ENCODE results near the gene KIF1B. TPM values are rescaled to one million over a fixed set of nuclear protein-coding genes. Genes with fewer than 3 reads are reported as not detected.

Gene KIF1B
- total and polyA plus RNA-seq, 4 experiments from 2014 or later = 1.3 to 18.1 (median 10.8) TPM

DNA sequence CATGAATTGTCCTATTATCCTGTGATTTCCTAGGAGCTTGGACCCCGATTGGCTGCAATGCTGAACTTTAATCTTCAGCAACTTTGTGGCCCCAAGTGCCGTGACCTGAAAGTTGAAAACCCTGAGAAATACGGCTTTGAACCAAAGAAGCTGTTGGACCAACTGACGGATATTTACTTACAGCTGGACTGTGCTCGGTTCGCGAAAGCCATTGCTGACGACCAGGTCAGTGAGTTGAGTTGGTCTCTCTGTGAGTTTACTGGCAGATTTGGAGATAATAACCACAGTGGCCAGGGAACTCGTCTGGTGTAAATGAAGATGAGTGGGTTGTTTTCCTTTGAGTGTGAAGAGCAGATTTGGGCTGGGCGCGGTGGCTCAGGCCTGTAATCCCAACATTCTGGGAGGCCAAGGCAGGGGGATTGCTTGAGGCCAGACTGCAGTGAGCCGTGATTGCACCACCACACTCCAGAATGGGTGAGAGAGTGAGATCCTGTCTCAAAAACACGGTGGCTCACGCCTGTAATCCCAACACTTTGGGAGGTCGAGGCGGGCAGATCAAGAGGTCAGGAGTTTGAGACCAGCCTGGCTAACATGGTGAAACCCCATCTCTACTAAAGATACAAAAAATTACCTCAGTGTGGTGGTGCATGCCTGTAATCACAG lies 39.1 kb upstream of the KIF1B start:
- no peak overlapping the region for H3K4me3 Mint-ChIP-seq
- no peak overlapping the region for H3K27ac Mint-ChIP-seq
- ChIA-PET CTCF (ENCODE audit: partially characterized antibody) (no interaction called here), POLR2A (ENCODE audit: partially characterized antibody) (no interaction called here)
- intact Hi-C loops (cut with micrococcal nuclease) = no loop called here
- Histone ChIP-seq H3K4me3 (ENCODE audit: low read length in 2 of 2) (no peak overlapping the region), H3K27ac (ENCODE audit: low read depth, low read length) (no peak overlapping the region), H3K27me3 (ENCODE audit: insufficient read depth, low read length) (no peaks in the 10 kb centered on the region), H3K9me3 (ENCODE audit: control insufficient read depth in 1 of 2, low read length in 2 of 2) (no peaks in the 10 kb centered on the region), H3K36me3 (ENCODE audit: insufficient read depth, low read length) (peaks cover 21% of the 10 kb centered on the region), H3K4me1 (ENCODE audit: insufficient read depth, low read length) (peaks cover 19% of the 10 kb centered on the region)
- peaks cover 0 to 7% (median 0%) of the 10 kb centered on the region in 8 donors for H3K9me3 Mint-ChIP-seq
- H3K27me3 Mint-ChIP-seq = no peaks in the 10 kb centered on the region
- DNase-seq = no peak
- H3K36me3 Mint-ChIP-seq = peaks cover 51 to 66% of the 10 kb centered on the region in 2 donors
- peaks cover 13 to 25% (median 15%) of the 10 kb centered on the region in 4 donors for H3K4me1 Mint-ChIP-seq

DNA sequence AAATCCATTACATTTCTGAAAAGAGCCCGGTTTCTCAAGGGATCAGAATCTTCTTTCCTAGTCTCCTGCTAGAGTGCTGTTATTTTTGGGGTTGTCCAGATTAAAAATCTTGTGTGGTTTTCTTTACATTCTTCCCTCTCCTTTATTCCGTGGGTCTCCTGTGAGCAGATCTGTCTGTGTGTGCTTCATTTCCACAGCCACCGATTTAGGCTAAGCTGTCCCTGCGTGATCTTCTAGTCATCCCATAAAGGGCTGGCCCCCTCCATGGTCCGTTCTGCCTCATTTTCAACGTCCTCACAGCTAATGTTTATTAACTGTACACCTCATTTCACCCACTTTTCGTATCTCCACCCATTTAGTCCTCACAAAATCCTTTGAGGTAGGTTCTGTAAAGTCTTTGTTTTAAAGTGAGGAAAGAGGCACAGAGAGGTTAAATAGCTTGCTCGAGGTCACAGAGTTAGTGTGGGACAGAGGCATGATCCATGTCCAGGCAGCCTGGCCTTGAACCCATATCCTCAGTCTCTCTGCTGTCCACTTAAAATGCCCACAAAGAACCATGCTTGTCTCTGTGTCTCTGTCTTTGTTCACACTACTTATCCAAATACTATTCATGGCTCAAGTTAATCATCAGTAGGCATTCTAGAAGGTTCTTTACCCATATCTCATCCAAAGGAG lies 38.2 kb upstream of the KIF1B start:
- H3K27me3 Mint-ChIP-seq = no peaks in the 10 kb centered on the region
- peak overlapping the region in 3 of 7 donors; percentile 12 to 55 (median 18) for H3K27ac Mint-ChIP-seq
- peaks cover 13 to 25% (median 15%) of the 10 kb centered on the region in 4 donors for H3K4me1 Mint-ChIP-seq
- ChIA-PET POLR2A (ENCODE audit: partially characterized antibody) (no interaction called here), CTCF (ENCODE audit: partially characterized antibody) (no interaction called here)
- H3K27ac ChIP-seq (ENCODE audit: low read depth, low read length) = no peak overlapping the region
- DNase-seq = no peak
- intact Hi-C loops (cut with micrococcal nuclease) = no loop called here
- no peaks in the 10 kb centered on the region for H3K27me3 ChIP-seq (ENCODE audit: insufficient read depth, low read length)
- peaks cover 55 to 67% of the 10 kb centered on the region in 2 donors for H3K36me3 Mint-ChIP-seq
- H3K36me3 ChIP-seq (ENCODE audit: insufficient read depth, low read length) = peaks cover 18% of the 10 kb centered on the region
- H3K9me3 ChIP-seq (ENCODE audit: control insufficient read depth in 1 of 2, low read length in 2 of 2) = no peaks in the 10 kb centered on the region
- H3K4me3 Mint-ChIP-seq = no peak overlapping the region
- no peak overlapping the region for H3K4me3 ChIP-seq (ENCODE audit: low read length in 2 of 2)
- H3K9me3 Mint-ChIP-seq = peaks cover 0 to 7% (median 0%) of the 10 kb centered on the region in 8 donors
- H3K4me1 ChIP-seq (ENCODE audit: insufficient read depth, low read length) = peaks cover 19% of the 10 kb centered on the region

DNA sequence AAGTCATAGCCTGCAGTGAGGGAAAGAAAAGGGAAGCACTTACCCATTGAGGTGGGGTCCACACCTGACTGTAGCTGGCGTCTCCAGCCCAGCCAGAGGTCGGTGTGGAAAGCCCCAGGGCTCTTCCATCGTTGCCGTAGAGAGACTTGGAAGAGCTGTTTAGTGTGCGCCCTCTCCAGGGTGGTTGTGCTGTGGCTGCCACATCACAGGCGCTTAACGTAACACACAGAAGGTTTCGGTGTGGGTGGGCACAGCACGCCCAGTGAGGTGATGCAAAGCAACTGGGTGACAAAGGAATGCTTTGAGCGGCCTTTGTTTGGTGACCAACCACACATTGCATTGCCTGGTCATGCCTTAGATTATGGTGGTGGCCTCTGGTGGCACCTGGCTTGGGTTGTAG lies 36.8 kb upstream of the KIF1B start:
- H3K27ac Mint-ChIP-seq = peak overlapping the region in 1 of 7 donors; percentile 48
- DNase-seq = no peak
- intact Hi-C loops (cut with micrococcal nuclease) = no loop called here
- Histone ChIP-seq H3K36me3 (ENCODE audit: insufficient read depth, low read length) (peaks cover 11% of the 10 kb centered on the region), H3K27ac (ENCODE audit: low read depth, low read length) (no peak overlapping the region), H3K27me3 (ENCODE audit: insufficient read depth, low read length) (no peaks in the 10 kb centered on the region), H3K4me1 (ENCODE audit: insufficient read depth, low read length) (peaks cover 19% of the 10 kb centered on the region), H3K4me3 (ENCODE audit: low read length in 2 of 2) (no peak overlapping the region), H3K9me3 (ENCODE audit: control insufficient read depth in 1 of 2, low read length in 2 of 2) (no peaks in the 10 kb centered on the region)
- H3K36me3 Mint-ChIP-seq = peaks cover 50 to 60% of the 10 kb centered on the region in 2 donors
- no peak overlapping the region for H3K4me3 Mint-ChIP-seq
- no peaks in the 10 kb centered on the region for H3K27me3 Mint-ChIP-seq
- H3K4me1 Mint-ChIP-seq = peaks cover 13 to 25% (median 15%) of the 10 kb centered on the region in 4 donors
- ChIA-PET CTCF (ENCODE audit: partially characterized antibody) (no interaction called here), POLR2A (ENCODE audit: partially characterized antibody) (no interaction called here)
- peaks cover 0 to 7% (median 0%) of the 10 kb centered on the region in 8 donors for H3K9me3 Mint-ChIP-seq

DNA sequence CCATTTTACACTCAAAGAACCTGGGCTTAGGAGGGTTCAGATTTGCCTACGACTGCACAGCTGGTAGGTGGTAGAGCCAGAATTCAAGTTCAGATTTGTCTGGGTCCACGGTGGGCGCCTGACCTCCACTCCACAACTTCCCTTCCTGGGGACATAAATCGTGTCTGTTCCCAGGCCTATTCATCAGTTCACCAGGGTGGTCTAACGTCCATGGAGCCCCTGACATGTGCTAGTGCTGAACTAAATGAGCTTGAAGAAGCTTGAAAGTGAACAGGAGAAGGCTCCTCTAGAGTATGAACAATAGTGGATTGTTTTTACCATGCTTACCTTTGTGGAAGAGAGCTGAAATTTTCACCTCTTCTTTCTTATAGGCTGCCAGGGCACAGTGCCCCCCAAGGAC lies 32.5 kb upstream of the KIF1B start:
- H3K9me3 Mint-ChIP-seq = peaks cover 0 to 7% (median 0%) of the 10 kb centered on the region in 8 donors
- Histone ChIP-seq H3K9me3 (ENCODE audit: control insufficient read depth in 1 of 2, low read length in 2 of 2) (no peaks in the 10 kb centered on the region), H3K27ac (ENCODE audit: low read depth, low read length) (no peak overlapping the region), H3K27me3 (ENCODE audit: insufficient read depth, low read length) (no peaks in the 10 kb centered on the region), H3K4me1 (ENCODE audit: insufficient read depth, low read length) (no peaks in the 10 kb centered on the region), H3K36me3 (ENCODE audit: insufficient read depth, low read length) (peaks cover 13% of the 10 kb centered on the region), H3K4me3 (ENCODE audit: low read length in 2 of 2) (no peak overlapping the region)
- intact Hi-C loops (cut with micrococcal nuclease) = no loop called here
- H3K4me3 Mint-ChIP-seq = no peak overlapping the region
- H3K4me1 Mint-ChIP-seq = no peaks in the 10 kb centered on the region
- H3K27me3 Mint-ChIP-seq = no peaks in the 10 kb centered on the region
- ChIA-PET CTCF (ENCODE audit: partially characterized antibody) (no interaction called here), POLR2A (ENCODE audit: partially characterized antibody) (no interaction called here)
- peaks cover 47 to 48% of the 10 kb centered on the region in 2 donors for H3K36me3 Mint-ChIP-seq
- H3K27ac Mint-ChIP-seq = no peak overlapping the region
- no peak for DNase-seq

DNA sequence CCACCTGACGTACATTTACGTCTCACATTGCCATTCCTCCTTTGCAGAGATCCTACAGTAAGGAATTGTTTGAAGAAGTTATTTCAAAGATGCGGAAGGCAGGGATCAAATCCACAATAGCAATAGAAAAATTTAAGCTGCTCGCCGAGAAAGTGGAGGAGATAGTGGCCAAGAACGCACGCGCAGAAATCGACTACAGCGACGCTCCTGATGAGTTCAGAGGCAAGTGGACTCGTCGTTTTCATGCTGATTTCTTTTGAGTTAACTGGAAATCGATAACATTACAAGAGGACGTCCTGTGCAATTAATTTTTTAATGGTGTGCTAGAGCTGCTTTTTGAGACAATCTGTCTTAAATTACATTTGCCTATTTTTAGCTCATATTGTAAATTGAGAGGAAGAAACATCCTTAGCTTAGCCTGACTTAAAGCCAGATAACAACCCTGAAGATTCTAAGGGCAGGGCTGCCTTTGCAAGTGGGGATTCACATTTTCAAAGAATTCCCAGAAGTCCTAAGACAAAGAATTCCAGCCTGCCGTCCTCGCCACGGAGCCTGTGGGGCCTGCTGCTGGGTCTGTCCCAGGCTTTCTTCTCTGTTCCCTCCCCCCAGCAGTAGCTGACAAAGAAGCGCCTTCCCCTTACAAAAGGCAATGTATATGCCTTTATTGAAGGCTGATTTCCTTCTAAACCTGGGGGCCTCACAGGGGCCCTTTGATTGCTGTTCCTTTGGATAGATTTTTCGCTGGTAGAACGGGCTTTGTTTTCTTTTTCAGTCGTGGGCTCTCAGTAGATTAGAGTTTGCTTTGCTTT lies 31.6 kb upstream of the KIF1B start:
- H3K36me3 Mint-ChIP-seq = peaks cover 41 to 45% of the 10 kb centered on the region in 2 donors
- Histone ChIP-seq H3K27ac (ENCODE audit: low read depth, low read length) (no peak overlapping the region), H3K9me3 (ENCODE audit: control insufficient read depth in 1 of 2, low read length in 2 of 2) (no peaks in the 10 kb centered on the region), H3K4me3 (ENCODE audit: low read length in 2 of 2) (no peak overlapping the region), H3K27me3 (ENCODE audit: insufficient read depth, low read length) (no peaks in the 10 kb centered on the region), H3K4me1 (ENCODE audit: insufficient read depth, low read length) (no peaks in the 10 kb centered on the region), H3K36me3 (ENCODE audit: insufficient read depth, low read length) (peaks cover 13% of the 10 kb centered on the region)
- ChIA-PET CTCF (ENCODE audit: partially characterized antibody) (no interaction called here), POLR2A (ENCODE audit: partially characterized antibody) (no interaction called here)
- no peak for DNase-seq
- H3K9me3 Mint-ChIP-seq = peaks cover 0 to 7% (median 0%) of the 10 kb centered on the region in 8 donors
- H3K27ac Mint-ChIP-seq = peak overlapping the region in 1 of 7 donors; percentile 19
- intact Hi-C loops (cut with micrococcal nuclease) = no loop called here
- no peaks in the 10 kb centered on the region for H3K4me1 Mint-ChIP-seq
- no peak overlapping the region for H3K4me3 Mint-ChIP-seq
- H3K27me3 Mint-ChIP-seq = no peaks in the 10 kb centered on the region

DNA sequence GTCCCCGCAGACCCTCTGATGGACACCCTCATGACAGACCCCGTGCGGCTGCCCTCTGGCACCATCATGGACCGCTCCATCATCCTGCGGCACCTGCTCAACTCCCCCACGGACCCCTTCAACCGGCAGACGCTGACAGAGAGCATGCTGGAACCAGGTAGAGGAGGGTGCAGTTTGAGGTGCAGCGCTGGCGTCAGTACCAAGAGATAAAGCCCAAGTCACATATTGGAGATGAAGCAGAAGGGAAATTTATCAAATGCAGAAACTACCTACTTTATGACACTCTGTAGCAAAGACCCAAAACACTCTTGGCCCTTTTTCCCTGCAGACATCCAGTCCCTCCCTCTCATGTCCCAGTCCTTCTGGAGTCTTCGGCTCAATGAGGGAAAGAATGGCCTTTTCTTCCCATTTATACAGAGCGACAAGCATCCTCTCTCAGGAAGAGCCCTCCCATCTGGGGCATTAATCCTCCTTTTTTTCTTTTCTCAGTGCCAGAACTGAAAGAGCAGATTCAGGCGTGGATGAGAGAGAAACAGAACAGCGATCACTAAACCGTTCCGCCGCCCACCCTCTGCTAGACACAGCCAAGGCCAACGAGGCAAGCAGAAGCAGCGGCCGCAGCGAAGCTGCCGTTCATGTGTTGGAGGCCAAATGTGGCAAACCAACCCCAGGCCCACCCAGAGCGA lies 30.8 kb upstream of the KIF1B start:
- H3K9me3 ChIP-seq (ENCODE audit: control insufficient read depth in 1 of 2, low read length in 2 of 2) = no peaks in the 10 kb centered on the region
- peaks cover 13% of the 10 kb centered on the region for H3K36me3 ChIP-seq (ENCODE audit: insufficient read depth, low read length)
- no peak overlapping the region for H3K4me3 ChIP-seq (ENCODE audit: low read length in 2 of 2)
- Mint-ChIP-seq H3K4me1 (no peaks in the 10 kb centered on the region), H3K27me3 (no peaks in the 10 kb centered on the region), H3K36me3 (peaks cover 39 to 41% of the 10 kb centered on the region in 2 donors), H3K27ac (no peak overlapping the region), H3K4me3 (no peak overlapping the region), H3K9me3 (peaks cover 0 to 7% (median 0%) of the 10 kb centered on the region in 8 donors)
- intact Hi-C loops (cut with micrococcal nuclease) = no loop called here
- H3K4me1 ChIP-seq (ENCODE audit: insufficient read depth, low read length) = no peaks in the 10 kb centered on the region
- CTCF ChIA-PET (ENCODE audit: partially characterized antibody) = no interaction called here
- no peaks in the 10 kb centered on the region for H3K27me3 ChIP-seq (ENCODE audit: insufficient read depth, low read length)
- POLR2A ChIA-PET (ENCODE audit: partially characterized antibody) = no interaction called here
- no peak for DNase-seq
- H3K27ac ChIP-seq (ENCODE audit: low read depth, low read length) = no peak overlapping the region

DNA sequence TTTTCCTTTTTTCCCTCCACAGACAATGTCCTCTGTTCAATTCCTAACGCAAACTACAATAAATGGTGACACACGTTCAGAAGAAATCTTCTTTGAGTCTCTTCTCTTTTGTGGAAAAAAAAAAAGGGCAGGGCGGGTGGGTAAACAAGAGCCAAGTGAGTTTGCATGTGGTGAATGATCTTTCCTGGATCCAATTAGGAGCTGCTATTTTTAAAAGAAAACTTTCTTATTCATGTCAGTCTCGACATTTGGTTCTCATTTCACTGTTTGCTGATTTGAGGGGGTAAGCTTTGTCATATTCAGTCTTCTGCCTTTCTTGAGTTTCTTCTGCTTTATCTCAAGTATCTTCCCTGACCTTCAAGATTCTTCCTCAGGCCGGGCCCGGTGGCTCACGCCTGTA lies 29.2 kb upstream of the KIF1B start:
- intact Hi-C loops (cut with micrococcal nuclease) = no loop called here
- H3K27me3 ChIP-seq (ENCODE audit: insufficient read depth, low read length) = no peaks in the 10 kb centered on the region
- H3K4me3 ChIP-seq (ENCODE audit: low read length in 2 of 2) = no peak overlapping the region
- H3K27me3 Mint-ChIP-seq = no peaks in the 10 kb centered on the region
- H3K27ac Mint-ChIP-seq = no peak overlapping the region
- ChIA-PET CTCF (ENCODE audit: partially characterized antibody) (no interaction called here), POLR2A (ENCODE audit: partially characterized antibody) (no interaction called here)
- no peak overlapping the region for H3K4me3 Mint-ChIP-seq
- no peak for DNase-seq
- H3K9me3 ChIP-seq (ENCODE audit: control insufficient read depth in 1 of 2, low read length in 2 of 2) = no peaks in the 10 kb centered on the region
- H3K27ac ChIP-seq (ENCODE audit: low read depth, low read length) = no peak overlapping the region
- peaks cover 13% of the 10 kb centered on the region for H3K36me3 ChIP-seq (ENCODE audit: insufficient read depth, low read length)
- H3K4me1 ChIP-seq (ENCODE audit: insufficient read depth, low read length) = no peaks in the 10 kb centered on the region
- H3K36me3 Mint-ChIP-seq = peaks cover 28 to 29% of the 10 kb centered on the region in 2 donors
- H3K9me3 Mint-ChIP-seq = peaks cover 0 to 2% (median 0%) of the 10 kb centered on the region in 8 donors
- H3K4me1 Mint-ChIP-seq = no peaks in the 10 kb centered on the region

Data from CD4-positive, alpha-beta memory T cell (primary cell).